OCI-LY1 (cell line): Measurements from ENCODE around the gene HIBADH.

ENCODE experiments used
- H2AFZ ChIP-seq: fragments of 200-600 bp; sonication (generic), shearing (Covaris generic); 2 replicates; pipeline ENCODE4 v1.6.0; 2014; ENCODE audit warnings: antibody characterized with exemption, mild to moderate bottlenecking, low read length
- H3F3A ChIP-seq: fragments of 200-600 bp; sonication (generic), shearing (Covaris generic); 2 replicates; pipeline ENCODE4 v1.6.0; 2014; ENCODE audit warnings: mild to moderate bottlenecking, antibody characterized with exemption, low read length, moderate library complexity; ENCODE audit not compliant: insufficient read depth
- H3K27ac ChIP-seq: fragments of 200-600 bp; sonication (generic); 2 replicates; pipeline ENCODE4 v1.5.1; 2014; ENCODE audit warnings: low read length, mixed run types, mild to moderate bottlenecking, low read depth; ENCODE audit not compliant: poor library complexity, severe bottlenecking
- H3K27me3 ChIP-seq: fragments of 200-600 bp; sonication (generic); 2 replicates; pipeline ENCODE4 v1.6.0; 2014; ENCODE audit warnings: antibody characterized with exemption, mild to moderate bottlenecking, low read length, moderate library complexity; ENCODE audit not compliant: insufficient read depth
- H3K36me3 ChIP-seq: fragments of 200-600 bp; sonication (generic); 2 replicates; pipeline ENCODE4 v1.6.1; 2014; ENCODE audit warnings: mild to moderate bottlenecking, antibody characterized with exemption, low read length, moderate library complexity, mixed read lengths; ENCODE audit not compliant: insufficient read depth
- H3K4me1 ChIP-seq: fragments of 200-600 bp; sonication (generic); 2 replicates; pipeline ENCODE4 v1.5.1; 2014; ENCODE audit warnings: mild to moderate bottlenecking, low read length, moderate library complexity; ENCODE audit not compliant: insufficient read depth, severe bottlenecking
- H3K4me2 ChIP-seq: fragments of 200-600 bp; sonication (generic), shearing (Covaris generic); 2 replicates; pipeline ENCODE4 v1.6.1; 2014; ENCODE audit warnings: low read length
- H3K4me3 ChIP-seq: fragments of 200-600 bp; sonication (generic); 2 replicates; pipeline ENCODE4 v1.5.1; 2014; ENCODE audit warnings: low read length, low read depth, mild to moderate bottlenecking, mixed read lengths; ENCODE audit not compliant: poor library complexity, severe bottlenecking
- H3K79me2 ChIP-seq: fragments of 200-600 bp; shearing (Covaris generic); 2 replicates; pipeline ENCODE4 v1.6.1; 2016; ENCODE audit warnings: mixed run types, low read length, mixed read lengths; ENCODE audit not compliant: insufficient read depth
- H3K9ac ChIP-seq: fragments of 200-600 bp; sonication (generic), shearing (Covaris generic); 2 replicates; pipeline ENCODE4 v1.6.1; 2014; ENCODE audit warnings: mild to moderate bottlenecking, low read length, mixed read lengths
- H3K9me2 ChIP-seq: fragments of 200-600 bp; sonication (generic), shearing (Covaris generic); 2 replicates; pipeline ENCODE4 v1.6.1; 2014; ENCODE audit warnings: low read depth, mild to moderate bottlenecking, low read length, mixed read lengths
- H3K9me3 ChIP-seq: fragments of 200-600 bp; shearing (Covaris generic); 2 replicates; pipeline ENCODE4 v1.6.1; 2014; ENCODE audit warnings: low read length, mixed read lengths
- H4K20me1 ChIP-seq: fragments of 200-600 bp; sonication (generic), shearing (Covaris generic); 2 replicates; pipeline ENCODE4 v1.6.0; 2016; ENCODE audit warnings: mild to moderate bottlenecking, low read length; ENCODE audit not compliant: insufficient read depth
- CTCF ChIP-seq: fragments of 200-600 bp; sonication (generic), shearing (Covaris generic); IDR thresholded peaks from 2 replicates; pipeline ENCODE4 v1.5.1; 2017; ENCODE audit warnings: mild to moderate bottlenecking, antibody characterized with exemption, low read length, moderate library complexity, mixed read lengths
- EZH2 ChIP-seq: fragments of 200-600 bp; sonication (generic), shearing (Covaris generic); IDR thresholded peaks from 2 replicates; pipeline ENCODE4 v1.8.0; 2017; ENCODE audit warnings: borderline replicate concordance, mixed run types, mild to moderate bottlenecking, antibody characterized with exemption, low read length, moderate library complexity, mixed read lengths

HIBADH gene

GRCh38 chr7:27601217-27601616 lies 61.5 kb downstream of the HIBADH start:
- Histone ChIP-seq H3K9ac (no peak overlapping the region), H3K36me3 (no peaks in the 10 kb centered on the region), H2AFZ (no peak overlapping the region), H3K4me3 (no peak overlapping the region), H3K4me1 (peaks cover 23% of the 10 kb centered on the region), H3K4me2 (no peak overlapping the region), H3K79me2 (no peaks in the 10 kb centered on the region), H3K27me3 (no peaks in the 10 kb centered on the region), H4K20me1 (no peaks in the 10 kb centered on the region), H3K9me3 (no peaks in the 10 kb centered on the region), H3K9me2 (no peaks in the 10 kb centered on the region), H3F3A (no peaks in the 10 kb centered on the region), H3K27ac (no peak overlapping the region)
- TF ChIP-seq EZH2 (no peak), CTCF (no peak)

- Histone ChIP-seq H3K4me2 (no peak overlapping the region), H3K9me3 (no peaks in the 10 kb centered on the region), H3K27ac (no peak overlapping the region), H3K4me1 (peaks cover 17% of the 10 kb centered on the region), H2AFZ (no peak overlapping the region), H4K20me1 (no peaks in the 10 kb centered on the region), H3K4me3 (no peak overlapping the region), H3K9ac (no peak overlapping the region), H3K79me2 (no peaks in the 10 kb centered on the region), H3F3A (no peaks in the 10 kb centered on the region), H3K27me3 (no peaks in the 10 kb centered on the region), H3K9me2 (no peaks in the 10 kb centered on the region), H3K36me3 (no peaks in the 10 kb centered on the region)
- TF ChIP-seq EZH2 (no peak), CTCF (no peak)
These were observed 62.4 kb downstream of the HIBADH start for GRCh38 chr7:27600247-27600646.

GRCh38 chr7:27595009-27595408 lies 67.7 kb downstream of the HIBADH start:
- H3K79me2 ChIP-seq = no peaks in the 10 kb centered on the region
- H3K9me3 ChIP-seq = no peaks in the 10 kb centered on the region
- no peaks in the 10 kb centered on the region for H4K20me1 ChIP-seq
- no peaks in the 10 kb centered on the region for H3K4me1 ChIP-seq
- H3K36me3 ChIP-seq = no peaks in the 10 kb centered on the region; the same call in 1 of the 2 replicates
- H3K27me3 ChIP-seq = no peaks in the 10 kb centered on the region
- no peaks in the 10 kb centered on the region for H3F3A ChIP-seq
- H3K27ac ChIP-seq = no peak overlapping the region
- TF ChIP-seq EZH2 (no peak), CTCF (no peak)
- H3K4me2 ChIP-seq = no peak overlapping the region
- no peak overlapping the region for H3K4me3 ChIP-seq
- no peak overlapping the region for H2AFZ ChIP-seq
- no peaks in the 10 kb centered on the region for H3K9me2 ChIP-seq
- no peak overlapping the region for H3K9ac ChIP-seq
